Measurements from ENCODE around the gene UNC79. TPM values are rescaled to one million over a fixed set of nuclear protein-coding genes. Genes with fewer than 3 reads are reported as not detected.

The UNC79 gene
- total and polyA plus RNA-seq, 10 of the 15 experiments (the other 5 are each of a cell fraction or from before 2014, with no cell fraction given), result 0.04 to 0.29 (median 0.14) TPM

DNA sequence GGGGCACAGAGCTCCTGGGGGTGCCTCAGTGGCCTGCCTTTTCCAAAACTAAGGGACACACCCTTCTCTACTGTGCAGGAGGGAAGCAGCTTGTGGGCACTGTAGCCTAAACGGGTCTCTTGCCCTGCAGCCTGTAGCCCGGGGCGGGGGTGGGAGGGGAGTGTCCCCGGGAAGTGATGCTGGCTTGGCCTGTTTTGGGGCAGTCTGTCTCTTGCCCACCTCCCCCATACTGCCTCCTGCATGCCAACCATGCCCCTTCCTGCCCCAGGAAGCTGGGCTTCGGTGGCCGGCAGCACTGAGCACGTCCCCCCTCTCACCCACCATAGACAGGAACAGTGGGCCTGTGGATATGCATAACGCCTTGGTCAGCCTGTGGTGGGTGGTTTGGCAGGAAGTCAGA is 314.1 kb downstream of the UNC79 start (continued):
- TF ChIP-seq ZNF207 (IDR thresholded peaks at IDR 0.05; ENCODE audit: borderline replicate concordance), result no peak
- TF ChIP-seq PAX8 (IDR thresholded peaks at IDR 0.05), result no peak
- TF ChIP-seq ZBTB33 (IDR thresholded peaks at IDR 0.05), result no peak
- no peak for TF ChIP-seq MTA2 (IDR thresholded peaks at IDR 0.05; ENCODE audit: low read depth)

- FAIRE-seq (no peak), DNase-seq (ENCODE audit: low read depth, low spot score) (no peak), ATAC-seq (no peak)
- H3K4me1 ChIP-seq (ENCODE audit: control insufficient read depth, insufficient read depth, low read length), result no peaks in the 10 kb centered on the region
- no peaks in the 10 kb centered on the region for H3K79me2 ChIP-seq (ENCODE audit: control insufficient read depth, insufficient read depth, low read length)
- no peaks in the 10 kb centered on the region for H3K36me3 ChIP-seq (ENCODE audit: control insufficient read depth in 2 of 2, insufficient read depth in 2 of 2, low read length in 1 of 2)
- TF ChIP-seq NR2C1 (IDR thresholded peaks at IDR 0.05) (no peak), SP1 (IDR thresholded peaks at IDR 0.05; ENCODE audit: low read depth, low read length) (no peak), BHLHE40 (IDR thresholded peaks at IDR 0.05; ENCODE audit: borderline replicate concordance in 1 of 2, low read depth in 2 of 2, low read length in 1 of 2) (no peak), BRCA1 (IDR thresholded peaks at IDR 0.05; ENCODE audit: low read depth, low read length) (no peak), BCLAF1 (IDR thresholded peaks at IDR 0.05) (no peak), RELA (IDR thresholded peaks at IDR 0.05; ENCODE audit: borderline replicate concordance, partially characterized antibody) (no peak)
- RAD21 ChIA-PET (ENCODE audit: unreplicated experiment), result no interaction called here
- 42% methylated on average over 13 of the region's 13 CpGs for WGBS (ENCODE audit: insufficient coverage, insufficient replicate concordance, low lambda C conversion rate, missing lambda C conversion rate)
- no TSS peak for BruUV-seq (replicated peaks)
- CTCF ChIA-PET, result no interaction called here
- H3K4me3 ChIP-seq, result no peak overlapping the region
- H3K27ac ChIP-seq (ENCODE audit: control insufficient read depth, insufficient read depth), result no peak overlapping the region
- in situ Hi-C loops (cut with MboI) (no loop called here), intact Hi-C loops (cut with micrococcal nuclease; ENCODE audit: unreplicated experiment) (no loop called here)
- no peak overlapping the region for H2AFZ ChIP-seq (ENCODE audit: control insufficient read depth, low read depth, low read length)
- SMC1A ChIA-PET (ENCODE audit: uncharacterized antibody, unreplicated experiment), result no interaction called here
- H3K27me3 ChIP-seq (replicated peaks in 1 of 2; ENCODE audit: control insufficient read depth in 2 of 2, insufficient read depth in 2 of 2, low read length in 1 of 2), result no peaks in the 10 kb centered on the region
- POLR2A ChIA-PET, result no interaction called here
- H3K9me3 ChIP-seq (replicated peaks; ENCODE audit: control insufficient read depth, insufficient read depth, low read length), result no peaks in the 10 kb centered on the region
- no peak overlapping the region for H3K4me2 ChIP-seq (ENCODE audit: control insufficient read depth, insufficient read depth)
- H4K20me1 ChIP-seq (ENCODE audit: control insufficient read depth, insufficient read depth), result no peaks in the 10 kb centered on the region
- H3K9ac ChIP-seq (ENCODE audit: control insufficient read depth, insufficient read depth, low read length), result no peak overlapping the region
These were observed 315.0 kb downstream of the UNC79 start for GRCh38 chr14:93745603-93746273.
